GM21619 (cell line): Measurements from ENCODE around the gene ARG1.
"Not testable (repeated sequence)": the region's sequence is repeated elsewhere in the genome, so short reads cannot be mapped to it uniquely, and the experiment has no call there.

Experiments used
- ATAC-seq: cut with Tn5 transposase; IDR thresholded peaks from one replicate; pipeline ENCODE4 v1.9.1; 2021; ENCODE audit not compliant: unreplicated experiment

The ARG1 gene

DNA sequence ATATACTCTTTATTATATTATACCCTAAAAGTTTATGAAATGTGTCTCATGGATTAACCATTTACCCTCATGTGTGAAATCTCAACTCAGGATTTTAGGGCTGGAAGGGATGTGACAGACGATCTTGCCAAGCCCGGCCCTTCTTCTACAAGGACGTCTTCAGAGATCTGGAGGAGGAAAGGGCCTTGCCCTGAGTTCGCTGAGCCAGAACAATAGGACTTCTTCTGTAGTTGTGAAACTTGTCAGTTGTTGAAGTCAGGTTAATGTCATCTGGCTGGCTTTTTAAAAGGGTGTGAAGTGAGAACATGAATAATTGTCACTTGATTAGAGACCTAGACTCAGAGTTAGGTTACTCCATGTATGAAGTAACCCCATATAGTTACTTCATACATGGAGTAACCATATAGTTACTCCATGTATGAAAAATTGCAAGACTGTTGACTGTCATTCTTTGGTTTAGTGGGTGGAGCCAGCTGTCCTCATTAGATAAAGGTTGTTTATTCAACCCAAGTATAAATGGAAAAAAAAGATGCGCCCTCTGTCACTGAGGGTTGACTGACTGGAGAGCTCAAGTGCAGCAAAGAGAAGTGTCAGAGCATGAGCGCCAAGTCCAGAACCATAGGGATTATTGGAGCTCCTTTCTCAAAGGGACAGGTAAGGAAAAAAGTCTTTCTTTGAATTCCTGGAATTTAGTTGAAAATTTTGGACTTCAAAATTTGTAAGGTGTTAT, at the start of gene ARG1:
Gene ARG1 (plus strand): TSS at position 541 of the 730 bp plus-strand sequence. CDS start 57 bp downstream, at position 598.
- no peak for ATAC-seq

DNA sequence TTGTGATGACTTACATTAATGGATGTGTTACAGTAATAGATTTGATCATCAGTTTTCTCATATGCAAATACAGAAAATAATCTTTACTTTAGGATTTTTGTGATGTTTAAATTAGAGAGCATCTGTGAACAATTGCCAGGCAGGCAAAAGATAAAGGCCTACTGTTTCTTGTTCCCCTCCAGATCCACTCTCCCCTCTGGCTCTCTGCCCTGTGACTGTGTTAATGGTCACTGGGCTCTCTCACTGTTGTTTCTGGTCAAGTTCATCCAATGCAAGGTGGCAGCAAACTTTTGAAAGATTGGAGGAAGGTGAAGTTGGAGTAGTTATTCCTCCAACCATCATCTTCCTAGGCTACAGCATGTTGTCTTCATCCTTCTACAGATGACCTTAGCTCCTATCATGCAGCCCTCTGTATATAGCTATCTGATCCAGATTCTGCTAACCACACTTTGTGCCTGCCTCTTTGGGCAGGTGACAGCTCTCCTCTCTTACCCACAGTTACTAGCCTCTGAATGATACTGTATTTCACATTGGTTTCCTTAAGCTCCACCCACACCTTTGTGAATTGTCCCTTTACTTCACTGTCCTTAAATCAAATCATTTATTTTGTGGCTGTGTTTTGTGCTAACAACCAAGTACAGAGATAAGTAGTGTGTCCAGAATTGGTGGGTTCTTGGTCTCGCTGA, 48.9 kb upstream of the ARG1 start:
- no peak for ATAC-seq

DNA sequence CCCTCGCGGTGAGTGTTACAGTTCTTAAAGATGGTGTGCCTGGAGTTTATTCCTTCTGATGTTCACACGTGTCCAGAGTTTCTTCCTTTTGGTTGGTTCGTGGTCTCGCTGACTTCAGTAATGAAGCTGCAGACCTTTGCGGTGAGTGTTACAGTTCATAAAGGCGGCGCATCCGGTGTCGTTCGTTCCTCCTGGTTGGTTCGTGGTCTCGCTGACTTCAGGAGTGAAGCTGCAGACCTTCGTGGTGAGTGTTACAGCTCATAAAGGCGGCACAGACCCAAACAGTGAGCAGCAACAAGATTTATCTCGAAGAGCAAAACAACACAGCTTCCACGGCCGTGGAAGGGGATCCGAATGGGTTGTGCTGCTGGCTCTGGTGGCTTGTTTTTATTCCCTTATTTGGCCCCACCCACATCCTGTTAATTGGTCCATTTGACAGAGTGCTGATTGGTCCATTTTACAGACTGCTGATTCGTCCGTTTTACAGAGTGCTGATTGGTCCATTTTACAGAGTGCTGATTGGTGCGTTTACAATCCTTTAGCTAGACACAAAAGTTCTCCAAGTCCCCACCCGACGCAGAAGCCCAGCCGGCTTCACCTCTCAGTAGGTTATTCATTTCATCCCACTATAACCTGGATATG, 48.2 kb upstream of the ARG1 start:
- ATAC-seq: no peak

DNA sequence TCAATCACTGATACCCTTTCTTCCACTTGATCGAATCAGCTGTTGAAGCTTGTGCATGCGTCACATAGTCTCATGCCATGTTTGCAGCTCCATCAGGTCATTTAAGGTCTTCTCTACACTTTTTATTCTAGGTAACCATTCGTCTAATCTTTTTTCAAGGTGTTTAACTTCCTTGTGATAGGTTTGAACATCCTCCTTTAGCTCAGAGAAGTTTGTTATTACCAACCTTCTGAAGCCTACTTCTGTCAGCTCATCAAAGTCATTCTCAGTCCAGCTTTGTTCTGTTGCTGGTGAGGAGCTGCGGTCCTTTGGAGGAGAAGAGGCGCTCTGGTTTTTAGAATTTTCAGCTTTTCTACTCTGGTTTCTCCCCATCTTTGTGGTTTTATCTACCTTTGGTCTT, 42.1 kb upstream of the ARG1 start:
- ATAC-seq: not testable (repeated sequence)

DNA sequence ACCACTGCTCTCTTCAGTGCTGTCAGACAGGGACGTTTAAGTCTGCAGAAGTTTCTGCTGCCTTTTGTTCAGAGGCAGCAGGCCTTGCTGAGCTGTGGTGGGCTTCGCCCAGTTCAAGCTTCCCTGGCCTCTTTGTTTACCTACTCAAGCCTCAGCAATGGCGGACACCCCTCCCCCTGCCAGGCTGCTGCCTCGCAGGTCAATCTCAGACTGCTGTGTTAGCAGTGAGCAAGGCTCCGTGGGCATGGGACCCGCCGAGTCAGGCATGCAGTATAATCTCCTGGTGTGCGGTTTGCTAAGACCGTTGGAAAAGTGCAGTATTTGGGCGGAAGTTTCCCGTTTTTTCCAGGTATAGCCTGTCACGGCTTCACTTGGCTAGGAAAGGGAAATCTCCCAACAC, 41.3 kb upstream of the ARG1 start:
- not testable (repeated sequence) for ATAC-seq

DNA sequence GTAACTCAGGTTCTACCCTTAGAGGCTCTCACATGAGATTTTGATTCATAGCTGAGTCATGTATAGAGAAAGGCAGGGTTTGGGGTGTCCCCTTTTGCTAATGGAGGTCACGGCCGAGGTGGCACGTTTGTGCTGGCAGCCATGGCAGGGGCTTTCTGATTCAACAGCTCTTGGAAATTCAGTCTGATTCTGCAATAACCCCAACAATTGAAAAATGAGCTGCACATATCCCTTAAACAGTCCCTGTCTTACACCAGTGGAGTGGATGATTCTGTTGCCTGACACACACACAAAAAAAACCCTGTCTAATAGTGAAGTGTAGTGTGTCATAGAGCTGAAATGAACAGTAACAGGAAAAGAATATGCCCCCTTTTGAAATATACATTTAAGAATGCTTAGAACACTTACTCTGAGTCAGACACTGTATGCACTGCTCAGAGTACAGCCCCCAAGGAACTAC, 40.4 kb upstream of the ARG1 start:
- peak; percentile 91 for ATAC-seq

DNA sequence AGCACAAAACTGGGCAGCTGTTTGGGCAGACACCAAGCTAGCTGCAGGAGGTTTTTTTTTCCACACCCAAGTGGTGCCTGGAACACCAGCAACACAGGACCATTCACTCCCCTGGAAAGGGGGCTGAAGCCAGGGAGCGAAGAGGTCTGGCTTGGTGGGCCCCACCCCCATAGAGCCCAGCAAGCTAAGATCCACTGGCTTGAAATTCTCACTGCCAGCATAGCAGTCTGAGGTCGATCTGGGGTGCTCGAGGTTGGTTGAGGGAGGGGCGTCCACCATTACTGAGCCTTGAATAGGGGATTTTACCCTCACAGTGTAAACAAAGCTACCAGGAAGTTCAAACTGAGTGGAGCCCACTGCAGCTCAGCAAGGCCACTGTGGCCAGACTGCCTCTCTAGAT, 34.4 kb upstream of the ARG1 start:
- ATAC-seq: not testable (repeated sequence)

DNA sequence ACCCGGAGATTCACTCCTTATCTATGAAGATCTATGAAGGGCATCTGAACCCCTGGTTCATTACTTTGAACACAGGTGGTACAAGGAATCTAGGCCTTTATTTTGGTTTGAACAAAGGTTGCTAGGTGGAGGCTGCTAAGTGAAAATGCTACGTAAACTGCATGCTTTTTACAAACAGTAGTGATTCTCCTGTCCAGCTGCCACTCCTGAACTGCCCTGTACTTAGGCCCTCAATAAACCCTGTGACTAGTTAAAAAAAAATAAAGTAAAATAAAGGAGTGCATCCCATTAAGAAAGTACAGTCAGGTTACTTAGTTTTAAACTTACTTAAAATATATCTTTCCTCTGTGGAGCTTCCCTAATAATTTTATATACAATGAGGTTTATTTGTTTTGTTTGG, 27.7 kb upstream of the ARG1 start:
- ATAC-seq: no peak

DNA sequence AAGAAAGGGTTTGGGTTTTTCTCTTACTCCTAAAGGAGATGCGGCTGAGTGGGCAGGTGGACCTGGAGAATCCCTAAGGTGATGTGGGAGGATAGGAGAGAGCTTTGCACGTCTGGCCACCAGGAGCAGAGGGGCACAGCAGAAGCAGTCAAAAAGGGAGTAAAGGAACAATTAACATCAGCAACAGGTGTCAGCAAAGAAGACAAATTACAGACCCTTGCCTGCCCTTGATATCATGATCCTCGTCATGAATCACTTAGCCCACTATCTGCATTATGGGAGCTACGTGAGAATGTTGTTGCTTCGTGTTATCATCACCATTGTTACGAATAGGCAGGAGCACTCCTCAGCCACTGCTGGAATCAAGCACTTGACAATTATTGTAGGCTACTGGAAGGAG, 25.5 kb upstream of the ARG1 start:
- no peak for ATAC-seq

DNA sequence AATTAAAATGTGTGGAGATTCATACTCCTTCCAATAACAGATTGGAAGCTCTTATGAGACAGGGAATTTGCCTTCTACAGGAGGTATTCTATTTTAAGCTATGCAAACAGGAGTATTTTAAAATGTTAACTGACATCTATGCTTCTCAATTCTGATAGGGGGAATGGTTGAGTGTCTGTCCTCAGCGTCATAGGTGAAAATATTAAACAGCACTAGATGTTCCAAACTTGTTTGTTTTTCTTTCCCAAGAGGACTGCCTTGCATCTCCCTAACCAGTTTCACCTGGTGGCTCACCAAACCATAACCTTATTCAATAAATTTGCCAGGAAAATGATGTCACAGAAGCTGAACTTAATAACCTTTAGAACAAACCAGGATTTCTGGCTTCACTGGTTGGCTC, 24.6 kb upstream of the ARG1 start:
- no peak for ATAC-seq

DNA sequence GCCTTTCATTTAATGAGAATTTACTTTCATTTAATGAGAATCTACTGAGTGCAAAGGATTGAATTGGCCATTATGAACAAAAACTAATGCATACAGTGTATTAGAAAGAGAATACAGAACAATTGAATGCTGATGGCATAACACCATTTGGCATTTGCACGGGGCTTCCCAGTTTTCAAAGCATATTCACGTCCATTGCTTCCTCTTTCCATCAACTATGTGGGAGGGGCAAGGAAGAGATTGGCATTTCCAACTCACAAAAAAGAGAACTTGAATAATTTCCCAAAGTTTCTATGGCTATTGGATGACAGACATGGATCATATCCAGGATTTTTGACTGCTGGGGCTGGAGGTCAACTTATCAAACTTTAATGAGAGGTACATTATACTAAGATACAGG, 23.2 kb upstream of the ARG1 start:
- ATAC-seq: no peak

DNA sequence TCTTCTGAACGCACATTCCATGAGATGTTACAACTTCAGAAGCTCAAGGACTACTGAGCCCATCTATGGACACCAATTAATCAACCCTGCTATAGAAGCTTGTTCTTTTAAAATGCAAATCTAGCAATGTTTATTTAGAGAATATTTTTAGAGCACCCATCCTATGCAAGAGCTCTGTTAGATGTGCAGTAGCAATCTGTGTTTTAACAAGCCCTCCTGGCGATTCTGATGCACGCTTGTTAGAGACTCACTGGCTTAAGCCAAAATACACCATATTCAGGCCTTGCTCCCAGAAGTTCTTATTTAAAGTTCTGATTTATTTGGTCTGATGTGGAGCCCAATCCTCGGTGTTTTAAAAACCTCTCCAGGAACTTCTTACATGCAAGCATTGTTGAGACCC, 21.1 kb upstream of the ARG1 start:
- no peak for ATAC-seq

DNA sequence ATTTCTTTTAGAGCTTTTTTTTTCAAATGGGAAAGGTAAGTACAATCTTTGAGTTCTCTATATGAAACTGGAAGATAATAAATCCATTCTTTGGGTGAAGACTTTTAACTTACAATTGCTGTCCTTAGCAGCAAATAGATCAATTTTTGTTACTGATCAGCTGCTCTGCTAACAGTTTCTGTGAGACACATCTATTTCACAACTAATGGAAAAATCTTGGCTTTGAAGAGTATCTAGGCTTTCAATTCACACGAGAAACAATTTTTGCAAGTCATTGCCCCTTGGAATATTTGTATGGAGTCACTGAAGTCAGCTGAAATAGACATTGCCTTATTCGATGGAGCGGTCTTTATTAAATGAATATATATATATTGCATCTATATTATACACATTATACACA, 20.5 kb upstream of the ARG1 start:
- no peak for ATAC-seq

DNA sequence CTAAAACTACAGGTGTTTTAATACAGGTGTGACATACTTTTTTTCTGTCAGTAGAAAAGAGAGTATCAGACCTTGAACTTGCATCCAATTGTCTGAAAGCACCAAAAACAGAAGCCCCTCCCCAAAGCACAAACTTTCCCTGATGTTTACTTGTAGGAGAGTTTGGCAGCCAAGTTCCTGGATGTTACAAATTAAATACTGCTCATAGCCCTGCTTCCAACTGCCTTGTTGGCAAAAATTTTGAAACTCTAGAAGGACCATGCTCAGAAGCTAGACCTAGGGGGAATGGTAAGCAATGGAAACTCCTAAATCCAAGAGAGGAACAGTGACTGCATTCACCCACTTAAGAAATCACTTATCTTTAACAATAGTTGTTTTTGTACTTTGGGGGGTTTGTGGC, 17.0 kb upstream of the ARG1 start:
- ATAC-seq: no peak

DNA sequence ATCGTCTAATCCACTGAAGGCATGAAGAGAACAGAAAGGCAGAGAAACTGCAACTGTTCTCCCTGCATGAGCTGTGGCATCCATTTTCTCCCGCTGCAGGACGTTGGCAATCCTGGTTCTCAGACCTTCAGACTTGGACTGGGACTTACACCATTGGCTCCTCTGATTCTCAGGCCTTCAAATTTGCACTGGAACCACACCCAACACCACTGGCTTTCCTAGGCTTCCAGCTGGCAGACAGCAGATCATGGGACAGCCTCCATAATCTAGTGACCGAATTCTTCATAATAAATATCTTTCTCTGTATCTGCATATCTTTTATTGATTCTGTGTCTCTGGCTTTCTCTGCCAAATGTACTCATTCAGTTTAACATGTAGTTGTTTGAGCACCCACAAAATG, 14.1 kb upstream of the ARG1 start:
- ATAC-seq: no peak

DNA sequence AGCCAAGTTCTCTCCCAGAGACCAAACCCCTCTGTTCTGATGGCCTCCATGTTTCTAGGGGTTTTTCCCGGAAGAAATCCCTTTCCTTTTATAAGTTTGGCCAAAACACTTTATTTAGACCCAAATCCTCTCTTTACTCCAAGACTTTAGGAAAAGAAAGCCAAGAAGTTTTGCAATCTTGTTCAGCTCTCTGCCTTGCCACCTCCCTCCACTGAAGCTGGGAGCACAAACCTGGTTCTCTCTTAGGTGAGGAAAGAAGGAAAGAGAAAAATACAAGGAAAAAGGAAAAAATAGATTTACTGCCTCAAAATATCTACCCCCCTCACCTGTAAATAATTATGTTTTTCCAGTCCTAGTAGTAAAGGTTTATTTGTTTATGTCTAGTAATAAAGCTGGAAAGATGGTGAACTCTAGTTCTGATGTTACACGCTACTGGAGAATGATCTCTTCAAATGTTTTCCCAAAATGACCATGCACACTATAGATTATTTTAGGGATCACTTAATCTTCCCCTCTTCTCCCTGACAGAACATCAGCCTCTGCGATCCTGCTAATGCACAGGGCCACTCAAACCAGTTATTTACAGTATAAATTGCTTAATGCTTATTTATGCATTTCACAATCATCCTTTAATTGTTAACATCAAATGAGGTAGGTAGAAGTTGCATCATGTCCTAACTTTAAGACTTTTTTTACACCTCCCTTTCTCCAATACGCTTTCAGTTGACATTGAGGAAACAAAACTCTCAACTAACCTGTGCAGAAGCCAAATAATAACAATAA, 10.9 kb upstream of the ARG1 start:
- no peak for ATAC-seq

DNA sequence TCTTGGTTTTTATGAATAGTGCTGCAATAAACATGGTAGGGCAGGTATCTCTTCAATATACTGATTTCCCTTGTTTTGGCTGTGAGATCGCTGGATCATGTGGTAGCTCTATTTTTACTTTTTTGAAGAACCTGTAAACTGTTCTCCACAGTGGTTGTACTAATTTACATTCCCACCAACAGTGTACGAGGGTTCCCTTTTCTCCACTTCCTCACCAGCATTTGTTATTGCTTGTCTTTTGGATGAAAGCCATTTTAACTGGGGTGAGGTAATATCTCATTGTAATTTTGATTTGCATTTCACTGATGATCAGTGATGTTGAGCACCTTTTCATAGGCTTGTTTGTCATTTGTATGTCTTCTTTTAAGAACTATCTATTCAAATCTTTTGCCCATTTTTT, 8.0 kb upstream of the ARG1 start:
- no peak for ATAC-seq

DNA sequence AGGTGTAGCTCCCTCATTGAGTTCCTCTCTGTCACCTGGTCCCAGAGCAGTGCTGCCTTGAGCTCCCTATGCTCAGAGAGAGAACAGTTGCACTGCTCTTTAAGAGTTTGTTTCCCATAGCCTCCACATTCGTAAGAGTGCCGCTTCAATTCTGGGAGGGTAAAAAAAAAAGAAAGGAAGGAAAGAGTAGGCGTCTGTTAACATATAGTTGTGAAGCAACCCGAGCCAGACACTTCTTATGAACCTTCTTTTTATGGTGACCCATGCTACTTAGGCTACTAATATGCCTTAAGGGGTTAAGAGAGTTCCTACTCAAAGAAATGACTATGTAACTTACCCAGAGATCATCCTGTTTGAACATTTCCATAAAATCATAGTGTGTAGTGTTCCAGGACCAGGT, 4.3 kb upstream of the ARG1 start:
- ATAC-seq: no peak

DNA sequence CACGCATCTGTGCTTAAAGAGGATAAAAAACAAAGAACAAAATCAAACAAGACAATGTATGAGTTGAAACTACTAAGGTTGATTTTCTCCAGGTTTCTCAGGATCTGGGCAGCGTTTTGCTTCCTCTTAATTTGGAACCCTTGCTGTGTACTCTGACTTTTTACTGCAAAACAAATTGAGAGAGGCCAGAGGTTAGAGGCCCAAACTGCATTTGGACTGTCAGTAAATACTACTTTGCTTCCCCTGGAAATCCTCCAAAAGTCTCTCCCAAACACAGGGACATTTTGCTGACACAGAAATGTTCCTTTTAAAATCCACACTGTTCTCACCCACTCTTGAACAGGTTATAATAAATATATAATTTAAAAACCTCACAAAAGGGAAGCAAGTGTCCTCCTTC, 1.1 kb downstream of the ARG1 start:
- no peak for ATAC-seq

DNA sequence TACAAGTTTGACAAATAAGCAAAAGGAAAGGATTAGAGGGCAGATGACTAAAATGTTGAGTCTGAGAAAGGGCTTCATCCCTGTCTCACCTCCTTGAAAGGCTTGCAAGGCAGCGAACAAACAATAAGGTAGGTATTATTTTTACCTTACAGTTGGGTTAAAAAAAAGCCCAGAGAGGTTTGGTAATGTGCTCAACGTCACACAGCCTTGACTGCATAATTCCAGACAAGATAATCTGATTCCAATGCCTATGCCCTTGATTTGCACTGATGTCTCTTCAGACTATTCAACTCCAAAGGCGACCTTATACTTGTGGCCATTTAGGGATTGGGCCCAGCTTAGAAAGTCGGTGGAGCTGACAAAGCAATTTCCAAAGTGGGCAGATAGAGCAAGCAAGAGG, 1.7 kb downstream of the ARG1 start:
- ATAC-seq: no peak

DNA sequence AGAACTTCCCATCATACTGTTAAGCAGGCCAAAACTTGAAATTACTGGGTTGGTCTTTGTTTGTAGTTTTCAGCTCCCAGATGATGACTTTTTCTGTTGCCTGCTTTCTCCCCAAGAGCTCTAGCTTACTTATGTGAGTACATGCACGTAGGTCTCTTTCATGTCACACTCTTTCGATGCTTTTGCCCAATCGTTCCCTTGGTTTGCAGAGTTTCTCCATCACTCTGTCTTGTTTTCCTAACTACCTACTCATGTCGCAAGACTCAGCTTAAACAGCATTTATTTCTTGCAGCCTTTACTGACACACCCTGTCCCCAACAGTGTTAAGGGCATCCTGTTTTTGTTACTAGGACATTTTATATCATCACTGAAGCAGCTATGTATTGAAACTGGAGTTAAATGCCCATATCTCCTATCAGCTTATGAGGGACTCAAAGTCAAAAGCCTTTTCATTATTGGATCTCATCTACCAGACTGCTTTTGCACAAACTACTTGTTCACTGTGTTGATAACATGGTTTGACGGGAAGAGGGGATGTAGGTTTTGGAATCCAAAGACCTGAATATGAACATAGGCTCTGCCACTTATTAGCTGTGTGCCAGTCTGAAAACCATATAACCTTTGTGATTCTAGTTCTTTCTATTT, 2.9 kb downstream of the ARG1 start:
- no peak for ATAC-seq
